NT2/D1 (cell line): ENCODE measurements around the gene DND1.
A peak's percentile ranks its signal among the peaks of the same experiment; 100 is the strongest.
"Not testable (repeated sequence)": the region's sequence is repeated elsewhere in the genome, so short reads cannot be mapped to it uniquely, and the experiment has no call there.

Experiments
- DNase-seq: peaks from one replicate; pipeline ENCODE4 v3.0.0-alpha.2; 2011; ENCODE audit warnings: low read depth, low spot score
- H3K27me3 ChIP-seq: 2 replicates; pipeline ENCODE4 v1.6.0; 2011; ENCODE audit warnings: mild to moderate bottlenecking; ENCODE audit not compliant: insufficient read length, insufficient read depth
- H3K36me3 ChIP-seq: 2 replicates; pipeline ENCODE4 v1.6.1; 2011; ENCODE audit warnings: mild to moderate bottlenecking, low read length, mixed read lengths; ENCODE audit not compliant: insufficient read depth, insufficient read length
- H3K4me1 ChIP-seq: 2 replicates; pipeline ENCODE4 v1.5.1; 2011; ENCODE audit not compliant: insufficient read depth, insufficient read length
- H3K4me3 ChIP-seq: 2 replicates; pipeline ENCODE4 v1.5.1; 2011; ENCODE audit warnings: low read depth; ENCODE audit not compliant: insufficient read length
- H3K9ac ChIP-seq: 2 replicates; pipeline ENCODE4 v1.6.0; 2011; ENCODE audit warnings: low read depth; ENCODE audit not compliant: insufficient read length
- H3K9me3 ChIP-seq: 2 replicates; pipeline ENCODE4 v1.5.1; 2011; ENCODE audit warnings: mild to moderate bottlenecking, low read length; ENCODE audit not compliant: insufficient read depth
- SUZ12 ChIP-seq: IDR thresholded peaks from 2 replicates; pipeline ENCODE4 v1.6.1; 2011; ENCODE audit not compliant: insufficient read length, insufficient read depth; ENCODE audit errors: extremely low read depth
- YY1 ChIP-seq: IDR thresholded peaks from 2 replicates; pipeline ENCODE4 v1.6.1; 2011; ENCODE audit not compliant: insufficient read length, insufficient read depth
- ZNF274 ChIP-seq: IDR thresholded peaks from 2 replicates; pipeline ENCODE4 v1.6.1; 2011; ENCODE audit warnings: mild to moderate bottlenecking, low read depth, low read length

Gene DND1

DNA sequence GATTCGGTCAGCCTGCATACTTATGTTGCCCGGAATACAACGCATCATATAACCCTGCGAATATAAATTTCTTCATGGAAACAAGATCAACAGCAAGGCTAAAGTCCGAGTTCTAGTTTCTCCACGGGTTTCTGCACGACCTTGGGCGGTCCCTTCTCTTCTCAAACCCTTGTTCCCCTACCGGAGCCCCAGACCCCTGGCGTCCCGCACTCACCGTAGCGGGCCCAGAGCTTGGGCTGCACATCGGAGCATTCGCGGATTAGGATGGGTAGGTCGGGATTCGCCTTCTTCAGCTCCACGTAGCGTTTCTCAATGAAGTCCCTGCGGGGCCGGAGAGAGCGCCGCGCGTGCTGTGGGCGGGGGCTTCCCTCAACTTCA, 26.3 kb downstream of the DND1 start:
- TF ChIP-seq ZNF274 (no peak), SUZ12 (no peak), YY1 (no peak)
- H3K36me3 ChIP-seq: peaks cover 61% of the 10 kb centered on the region

DNA sequence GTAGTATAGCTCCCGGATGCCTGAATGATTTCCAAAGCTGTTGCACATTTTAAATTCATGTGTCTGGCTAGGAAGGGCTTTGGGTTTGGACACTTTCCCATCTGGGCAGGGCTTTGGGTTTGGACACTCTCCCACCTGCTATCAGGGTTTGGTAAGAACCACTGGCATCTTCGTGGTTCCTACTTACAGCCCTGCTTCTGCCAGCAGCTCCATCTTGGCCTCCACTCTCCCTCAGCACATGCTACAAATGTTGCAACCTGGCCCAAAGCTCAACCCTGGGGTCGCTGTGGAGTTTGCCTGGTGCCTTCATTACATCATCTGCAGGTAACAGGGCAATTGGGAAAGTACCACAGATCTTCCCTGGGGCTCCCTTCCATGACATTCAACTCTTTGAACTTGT, 30.7 kb downstream of the DND1 start:
- H3K4me1 ChIP-seq: no peaks in the 10 kb centered on the region
- H3K9ac ChIP-seq: no peak overlapping the region
- no peaks in the 10 kb centered on the region for H3K9me3 ChIP-seq
- H3K36me3 ChIP-seq: peaks cover 43% of the 10 kb centered on the region
- H3K4me3 ChIP-seq: no peak overlapping the region
- TF ChIP-seq ZNF274 (no peak), SUZ12 (no peak), YY1 (no peak)
- no peaks in the 10 kb centered on the region for H3K27me3 ChIP-seq
- no peak for DNase-seq

More for the DNA sequence above, 26.3 kb downstream of the DND1 start:
- Histone ChIP-seq H3K4me1 (no peaks in the 10 kb centered on the region), H3K9me3 (no peaks in the 10 kb centered on the region), H3K27me3 (no peaks in the 10 kb centered on the region), H3K4me3 (peak overlapping the region; percentile 71), H3K9ac (peak overlapping the region; percentile 92)
- DNase-seq: no peak

DNA sequence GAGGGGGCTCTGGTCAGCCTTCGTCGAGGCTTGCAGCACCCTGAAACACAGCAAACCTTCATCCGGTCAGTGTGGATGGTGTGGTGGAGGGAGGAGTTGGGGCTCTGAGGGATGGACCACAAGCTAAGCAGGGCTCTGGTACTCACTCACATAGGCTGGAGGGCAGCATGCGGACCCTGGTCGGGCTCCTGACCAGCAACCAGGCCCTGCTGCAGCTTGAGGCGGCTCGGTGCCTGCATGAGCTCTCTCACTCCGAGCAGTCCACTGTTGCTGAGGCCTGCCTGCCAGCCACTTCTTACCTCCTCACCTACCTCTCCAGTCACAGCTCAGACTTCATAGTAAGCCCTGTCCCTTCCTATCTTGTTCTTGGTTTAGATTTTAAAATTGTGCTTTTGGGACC, 31.7 kb downstream of the DND1 start:
- no peak for DNase-seq
- H3K4me1 ChIP-seq: no peaks in the 10 kb centered on the region
- peaks cover 43% of the 10 kb centered on the region for H3K36me3 ChIP-seq
- H3K9ac ChIP-seq: no peak overlapping the region
- H3K27me3 ChIP-seq: no peaks in the 10 kb centered on the region
- no peaks in the 10 kb centered on the region for H3K9me3 ChIP-seq
- no peak overlapping the region for H3K4me3 ChIP-seq
- TF ChIP-seq SUZ12 (no peak), ZNF274 (no peak), YY1 (no peak)

DNA sequence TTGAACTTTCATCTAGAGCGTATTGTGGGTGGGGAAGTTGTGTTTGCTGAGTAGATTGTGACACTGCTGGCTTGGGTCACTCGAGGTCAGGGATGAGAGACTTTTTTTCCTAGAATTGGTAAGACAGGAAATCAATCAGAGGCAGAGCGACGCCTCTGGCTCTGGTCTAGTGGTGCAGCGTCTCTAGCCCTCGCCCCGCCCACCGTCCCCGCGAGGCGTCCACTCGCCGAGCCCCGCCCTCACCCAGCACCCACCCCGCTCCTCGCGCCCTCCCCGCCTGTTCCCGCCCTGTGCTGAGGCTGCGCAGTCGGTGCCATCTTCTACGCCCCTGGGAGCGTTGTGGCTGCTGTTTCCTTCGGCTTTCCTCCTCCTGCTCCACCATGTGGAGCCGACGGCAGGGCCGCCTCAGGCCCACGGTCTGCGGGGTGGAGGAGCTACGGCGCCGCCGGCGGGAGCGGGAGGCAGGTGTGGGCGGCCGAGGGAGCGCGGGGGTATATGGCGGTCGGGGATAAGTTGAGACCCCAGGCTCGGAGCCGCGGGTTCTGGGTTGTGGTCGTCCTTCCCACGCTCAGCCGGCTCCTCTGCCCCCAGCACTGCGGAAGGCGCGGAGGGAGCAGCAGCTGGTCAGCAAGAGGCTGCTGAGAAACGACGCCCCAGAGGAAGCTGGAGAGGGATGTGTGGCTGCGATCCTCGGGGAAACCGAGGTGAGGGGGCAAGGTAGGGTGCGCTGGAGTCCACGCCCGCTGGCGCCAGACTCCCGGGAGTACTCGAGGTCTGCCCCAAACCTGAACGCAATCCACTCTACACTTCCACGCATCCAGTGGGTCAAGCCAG, 34.0 kb downstream of the DND1 start, which contains the start of gene TMCO6:
TMCO6 (plus strand) TSS at position 304 of the 834 bp plus-strand sequence; CDS start at position 381, 77 bp downstream.
- no peaks in the 10 kb centered on the region for H3K4me1 ChIP-seq
- DNase-seq: peak; percentile 76
- peak within 1 kb of the TSS; percentile 88 for H3K9ac ChIP-seq
- H3K27me3 ChIP-seq: no peaks in the 10 kb centered on the region
- peak within 1 kb of the TSS; percentile 71 for H3K4me3 ChIP-seq
- no peak for TF ChIP-seq SUZ12
- no peak for TF ChIP-seq YY1
- no peak for TF ChIP-seq ZNF274
- no peaks in the 10 kb centered on the region for H3K9me3 ChIP-seq
- H3K36me3 ChIP-seq: peaks cover 30% of the 10 kb centered on the region

DNA sequence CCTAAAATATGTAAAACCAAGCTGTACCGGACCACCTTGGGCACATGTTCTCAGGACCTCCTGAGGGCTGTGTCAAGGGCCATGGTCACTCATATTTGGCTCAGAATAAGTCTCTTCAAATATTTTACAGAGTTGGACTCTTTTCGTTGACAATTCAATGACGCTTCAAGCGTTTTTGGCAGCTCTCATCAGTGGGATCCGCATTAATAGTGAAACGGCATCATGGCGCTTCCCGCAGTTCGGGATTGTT, 34.6 kb downstream of the DND1 start:
- not testable (repeated sequence) for H3K9me3 ChIP-seq, DNase-seq, H3K4me1 ChIP-seq, H3K4me3 ChIP-seq, H3K27me3 ChIP-seq, H3K9ac ChIP-seq
- H3K36me3 ChIP-seq: peaks cover 25% of the 10 kb centered on the region

DNA sequence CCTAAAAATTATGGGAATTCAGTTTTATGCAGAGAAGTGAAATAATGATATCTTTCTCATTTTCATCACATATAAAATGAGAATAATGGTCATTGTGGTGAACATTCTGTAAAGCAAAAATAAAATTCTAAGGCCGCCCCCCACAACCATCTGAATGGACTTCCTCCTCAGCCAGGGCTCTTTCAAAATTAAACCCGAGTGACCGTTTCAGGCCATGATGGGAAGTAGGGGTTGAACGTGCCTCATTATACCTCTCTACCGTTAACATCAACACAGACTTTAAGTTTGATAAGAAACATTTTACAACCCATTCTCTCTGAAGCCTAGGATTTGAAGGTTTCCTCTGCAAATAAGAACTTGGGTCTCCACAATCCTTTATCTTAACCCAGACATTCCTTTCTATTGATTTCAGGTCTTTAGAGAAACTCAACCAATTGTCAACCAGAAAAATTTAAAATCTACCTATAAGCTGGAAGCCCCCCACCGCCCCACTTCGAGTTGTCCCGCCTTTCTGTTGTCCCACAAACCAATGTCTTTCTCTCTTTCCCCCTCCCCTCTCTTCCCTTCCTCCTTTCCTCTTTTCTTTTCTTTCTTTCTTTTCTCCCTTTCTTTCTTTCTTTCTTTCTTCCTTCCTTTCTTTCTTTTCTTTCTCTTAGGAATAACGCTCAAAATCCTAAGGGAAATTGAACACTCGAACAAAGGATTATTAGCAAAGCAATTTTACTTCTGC, 35.8 kb downstream of the DND1 start:
- Histone ChIP-seq H3K27me3 (peaks cover 7% of the 10 kb centered on the region), H3K9me3 (no peaks in the 10 kb centered on the region), H3K4me1 (no peaks in the 10 kb centered on the region), H3K9ac (no peak overlapping the region), H3K4me3 (no peak overlapping the region), H3K36me3 (peaks cover 13% of the 10 kb centered on the region)
- DNase-seq: no peak
- no peak for TF ChIP-seq SUZ12
- no peak for TF ChIP-seq YY1
- no peak for TF ChIP-seq ZNF274

DNA sequence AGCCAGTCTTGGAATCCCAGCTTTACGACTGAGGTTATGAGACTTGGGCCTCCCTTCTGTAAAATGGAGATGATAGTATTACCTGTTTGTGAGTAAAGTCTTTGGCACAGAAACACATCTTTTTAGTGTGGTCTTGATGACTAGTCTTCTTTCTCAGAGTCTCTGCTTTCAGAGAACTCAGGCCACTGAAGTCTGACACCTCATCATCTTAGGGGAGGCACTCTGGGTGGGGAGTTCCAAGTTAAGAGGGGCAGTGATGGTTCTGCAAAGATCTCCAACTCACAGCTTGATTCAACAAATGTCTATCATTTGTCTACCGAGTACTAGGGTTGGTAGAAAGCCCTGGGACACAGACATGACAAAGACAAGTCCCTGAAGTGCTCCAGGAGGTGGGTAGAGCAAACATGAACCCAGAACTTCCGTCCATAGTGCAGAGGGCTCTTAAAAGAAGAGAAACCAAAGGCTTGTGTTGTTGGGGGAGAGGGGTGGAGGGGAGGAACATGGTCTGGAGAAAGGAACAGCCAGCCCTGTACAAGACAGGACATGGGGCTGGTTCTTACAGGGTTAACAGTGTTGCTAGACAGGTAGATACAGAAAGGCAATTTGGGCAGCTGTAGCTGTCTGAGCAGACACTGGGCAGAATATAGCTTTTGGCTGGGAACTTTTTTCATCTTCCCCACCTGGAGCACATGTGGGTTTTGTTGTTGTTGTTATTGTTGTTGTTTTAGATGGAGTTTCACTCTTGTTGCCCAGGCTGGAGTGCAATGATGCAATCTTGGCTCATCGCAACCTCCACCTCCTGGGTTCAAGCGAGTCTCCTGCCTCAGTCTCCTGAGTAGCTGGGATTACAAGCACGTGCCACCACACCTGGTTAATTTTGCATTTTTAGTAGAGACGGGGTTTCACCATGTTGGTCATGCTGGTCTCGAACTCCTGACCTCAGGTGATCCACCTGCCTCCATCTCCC, 37.8 kb downstream of the DND1 start:
- no peak for TF ChIP-seq YY1
- H3K4me3 ChIP-seq: no peak overlapping the region
- H3K9me3 ChIP-seq: peaks cover 15% of the 10 kb centered on the region; the same call in 1 of the 2 replicates
- peaks cover 2% of the 10 kb centered on the region for H3K4me1 ChIP-seq
- no peak overlapping the region for H3K9ac ChIP-seq
- DNase-seq: no peak
- H3K36me3 ChIP-seq: no peaks in the 10 kb centered on the region
- peaks cover 23% of the 10 kb centered on the region for H3K27me3 ChIP-seq
